Fibroblast of the aortic adventitia (primary cell): ENCODE measurements around the gene SLC4A1. TPM values are rescaled to one million over a fixed set of nuclear protein-coding genes. Genes with fewer than 3 reads are reported as not detected.

ENCODE experiments used
- DNase-seq: peaks from one replicate; pipeline ENCODE4 v3.0.0-alpha.2; 2010; ENCODE audit warnings: low read depth
- H3K4me3 ChIP-seq: 2 replicates; pipeline ENCODE4 v1.5.1; 2011; ENCODE audit warnings: low read depth, mild to moderate bottlenecking, control low read depth, low read length, moderate library complexity
- total RNA-seq: library from RNA; depleted of rRNA; stranded (reverse); fragments of >200 nt; gene quantifications from 2 replicates; pipeline ENCODE4 v1.2.3, GENCODE V29; 2012; ENCODE audit warnings: low replicate concordance
- TF ChIP-seq, protein P1 (sequence below): IDR thresholded peaks from 2 replicates; pipeline ENCODE4 v1.5.1; 2011; ENCODE audit warnings: mild to moderate bottlenecking, low read length, control low read depth, inconsistent platforms; ENCODE audit not compliant: insufficient read depth

SLC4A1 gene
- total RNA-seq, 1 donor, result not detected

DNA sequence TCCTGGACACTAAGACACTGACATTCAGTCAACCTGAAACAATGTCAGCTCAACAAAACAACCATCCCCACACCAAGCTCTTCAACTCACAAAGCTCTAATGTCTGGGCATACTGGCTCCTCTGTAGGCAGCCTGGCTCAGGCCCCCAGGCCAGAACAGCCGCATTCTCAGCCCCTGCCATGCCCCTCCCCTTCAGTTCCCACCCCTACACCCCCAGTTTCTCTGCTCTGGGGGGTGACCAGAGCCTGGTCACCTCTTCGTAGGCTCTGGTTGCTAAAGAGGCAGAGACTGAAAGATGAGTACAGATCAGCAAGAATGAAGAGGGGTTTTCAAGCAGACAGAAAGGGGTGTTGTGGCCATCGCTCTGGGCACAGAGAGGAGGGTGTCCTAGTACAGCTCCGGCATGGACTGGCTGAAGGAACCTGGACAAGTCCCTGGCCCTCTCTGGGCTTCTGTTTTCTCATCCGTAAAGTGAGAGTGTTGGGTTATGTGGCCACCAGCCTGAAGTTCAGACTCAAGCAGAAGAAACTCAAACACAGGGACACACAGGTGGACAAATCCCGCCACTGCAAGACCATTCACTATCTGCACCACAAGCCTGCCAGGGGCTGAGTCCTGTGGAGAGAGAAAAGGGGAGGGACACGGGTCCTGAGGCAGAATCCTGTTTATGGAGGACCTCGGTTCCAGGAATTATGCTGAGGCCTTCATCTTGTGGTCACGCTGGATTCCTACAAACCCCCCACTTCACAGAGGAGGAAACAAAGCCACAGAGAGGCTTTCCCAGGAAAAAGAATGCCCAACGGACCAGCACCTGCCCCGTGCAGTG, 987 bp upstream of the SLC4A1 start:
- no peak for DNase-seq
- TF ChIP-seq, protein P1, sequence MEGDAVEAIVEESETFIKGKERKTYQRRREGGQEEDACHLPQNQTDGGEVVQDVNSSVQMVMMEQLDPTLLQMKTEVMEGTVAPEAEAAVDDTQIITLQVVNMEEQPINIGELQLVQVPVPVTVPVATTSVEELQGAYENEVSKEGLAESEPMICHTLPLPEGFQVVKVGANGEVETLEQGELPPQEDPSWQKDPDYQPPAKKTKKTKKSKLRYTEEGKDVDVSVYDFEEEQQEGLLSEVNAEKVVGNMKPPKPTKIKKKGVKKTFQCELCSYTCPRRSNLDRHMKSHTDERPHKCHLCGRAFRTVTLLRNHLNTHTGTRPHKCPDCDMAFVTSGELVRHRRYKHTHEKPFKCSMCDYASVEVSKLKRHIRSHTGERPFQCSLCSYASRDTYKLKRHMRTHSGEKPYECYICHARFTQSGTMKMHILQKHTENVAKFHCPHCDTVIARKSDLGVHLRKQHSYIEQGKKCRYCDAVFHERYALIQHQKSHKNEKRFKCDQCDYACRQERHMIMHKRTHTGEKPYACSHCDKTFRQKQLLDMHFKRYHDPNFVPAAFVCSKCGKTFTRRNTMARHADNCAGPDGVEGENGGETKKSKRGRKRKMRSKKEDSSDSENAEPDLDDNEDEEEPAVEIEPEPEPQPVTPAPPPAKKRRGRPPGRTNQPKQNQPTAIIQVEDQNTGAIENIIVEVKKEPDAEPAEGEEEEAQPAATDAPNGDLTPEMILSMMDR, result no peak
- H3K4me3 ChIP-seq, result no peak overlapping the region

DNA sequence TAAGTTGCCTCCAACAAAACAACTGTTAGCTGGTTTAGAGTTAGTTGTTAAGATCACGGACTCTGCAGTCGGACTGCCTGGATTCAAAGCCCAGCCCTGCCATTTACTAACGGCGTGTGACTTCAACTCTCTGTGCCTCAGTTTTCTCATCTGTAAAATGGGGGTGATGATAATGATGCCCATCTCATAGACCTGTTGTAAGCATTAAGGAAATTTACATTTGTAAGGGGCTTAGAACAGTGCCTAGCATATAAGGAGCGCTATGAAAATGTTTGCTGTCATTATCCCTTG, 825 bp downstream of the SLC4A1 start:
- no peak for DNase-seq
- TF ChIP-seq, protein P1, result no peak
- no peak overlapping the region for H3K4me3 ChIP-seq

DNA sequence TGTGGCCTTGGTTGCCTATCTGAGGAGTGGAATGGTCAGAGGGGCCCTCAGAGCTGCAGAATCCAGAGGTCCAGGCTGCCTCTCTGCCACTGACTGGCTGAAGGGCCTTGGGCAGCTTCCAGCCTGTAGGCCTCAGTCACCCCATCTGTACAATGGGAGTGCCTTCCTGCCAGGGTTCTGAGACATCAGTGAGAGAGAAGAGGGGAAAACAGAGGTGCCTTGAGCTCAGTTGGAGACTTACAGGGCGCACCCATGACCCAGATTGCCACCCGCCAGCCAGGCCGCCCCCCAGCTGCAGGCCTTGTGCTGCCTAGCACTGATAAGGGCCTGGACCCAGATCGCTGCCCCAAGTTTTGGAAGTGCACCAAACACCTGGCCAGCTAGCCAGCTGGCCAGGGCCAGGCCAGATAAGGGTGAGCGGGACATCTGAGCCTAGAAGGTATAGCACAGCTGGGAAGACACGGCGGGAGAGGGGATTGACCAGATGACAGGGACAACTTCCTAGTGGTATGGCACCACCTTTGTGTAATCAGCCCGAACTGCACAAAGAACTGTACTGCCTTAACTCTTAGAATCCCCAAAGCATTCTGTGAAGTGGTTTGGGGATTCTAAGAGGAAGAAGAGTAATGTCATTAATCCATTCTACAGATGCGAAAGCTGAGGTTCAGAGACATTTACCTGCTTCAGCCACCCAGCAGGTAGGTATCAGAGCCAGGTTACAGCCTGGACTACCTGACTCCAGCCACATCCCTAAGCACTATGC, 1.4 kb downstream of the SLC4A1 start:
- peak; percentile 14 for DNase-seq
- TF ChIP-seq, protein P1, result no peak
- no peak overlapping the region for H3K4me3 ChIP-seq

DNA sequence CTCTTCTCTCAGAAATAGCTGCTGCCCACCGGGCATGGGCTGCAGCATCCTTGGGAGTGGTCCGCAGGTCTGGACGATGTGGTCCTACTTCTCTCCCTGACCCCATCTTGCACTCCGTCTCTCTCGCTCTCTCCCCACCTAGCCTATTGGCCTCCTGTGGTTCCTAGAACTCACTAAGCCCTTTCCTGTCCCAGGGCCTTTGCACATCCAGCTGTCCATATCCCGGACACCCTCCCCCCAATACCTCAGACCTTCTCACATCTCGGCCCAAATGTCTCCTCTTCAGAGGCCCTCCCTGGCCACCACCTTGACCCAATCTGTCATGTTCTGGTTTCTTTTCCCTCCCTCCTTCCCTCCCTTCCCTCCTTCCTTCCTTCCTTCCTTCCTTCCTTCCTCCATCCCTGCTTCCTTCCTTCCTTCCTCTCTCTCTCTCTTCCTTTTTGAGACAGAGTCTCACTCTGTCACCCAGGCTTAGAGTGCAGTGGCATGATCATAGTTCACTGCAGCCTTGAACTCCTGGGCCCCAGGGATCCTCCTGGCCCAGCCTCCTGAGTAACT, 4.5 kb downstream of the SLC4A1 start:
- TF ChIP-seq, protein P1, result no peak
- H3K4me3 ChIP-seq, result no peak overlapping the region
- DNase-seq, result no peak

DNA sequence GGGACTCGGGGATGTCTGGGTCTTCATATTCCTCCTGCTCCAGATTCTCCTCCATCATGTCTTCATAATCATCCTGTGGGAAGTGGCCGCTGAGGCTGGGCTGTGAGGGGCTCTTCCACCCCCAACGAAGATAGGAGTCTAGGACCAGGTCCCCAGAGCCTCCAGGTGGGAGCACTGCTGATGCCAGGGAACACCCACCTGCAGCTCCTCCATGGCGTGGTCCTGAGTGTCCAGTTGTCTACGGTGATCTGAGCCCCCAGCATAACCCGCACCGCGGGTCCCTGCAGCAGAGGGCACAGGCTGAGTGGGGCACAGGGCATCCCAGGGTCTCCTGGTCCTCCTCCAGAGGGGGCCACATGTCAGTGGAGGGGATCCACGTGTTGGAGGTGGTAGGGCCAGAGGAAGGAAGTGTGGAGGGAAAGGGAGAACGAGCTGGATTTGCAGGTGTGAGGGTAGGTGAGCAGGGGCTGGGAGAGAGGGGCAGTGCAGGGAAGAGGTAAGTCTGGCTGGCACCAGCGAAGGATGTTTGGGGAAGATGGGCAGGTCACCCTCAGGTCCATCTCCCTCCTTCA, 5.2 kb downstream of the SLC4A1 start:
- DNase-seq, result no peak
- H3K4me3 ChIP-seq, result no peak overlapping the region

DNA sequence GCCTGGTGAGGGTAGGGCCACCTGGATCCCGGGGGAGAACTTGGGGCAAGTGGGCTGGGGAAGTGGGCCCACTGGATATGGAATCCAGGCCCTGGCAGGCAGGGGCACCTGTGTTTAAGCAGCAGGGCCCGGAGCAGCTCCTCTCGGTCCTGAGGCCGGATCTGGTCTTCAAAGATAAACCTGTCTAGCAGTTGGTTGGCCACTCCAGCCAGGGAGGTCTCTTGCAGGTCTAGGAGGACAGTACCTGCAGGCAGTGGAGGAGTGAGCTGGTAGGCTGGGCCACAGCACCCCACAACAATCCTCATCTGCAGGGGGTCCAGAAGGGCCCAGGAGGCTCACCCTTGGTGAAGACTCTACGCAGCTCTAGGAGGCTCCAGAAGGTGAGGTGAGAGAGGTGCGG, 7.6 kb downstream of the SLC4A1 start:
- DNase-seq, result no peak
- H3K4me3 ChIP-seq, result no peak overlapping the region
- TF ChIP-seq, protein P1, result no peak

More for the DNA sequence above, 5.2 kb downstream of the SLC4A1 start:
- TF ChIP-seq, protein P1, result no peak
